GM18526 (cell line): ENCODE results near the gene PITX1.

ENCODE experiments used
- POLR2A ChIP-seq: IDR thresholded peaks from 3 replicates; pipeline ENCODE4 v1.6.1; 2011; ENCODE audit not compliant: insufficient read length; ENCODE audit errors: extremely low read depth

PITX1 gene

GRCh38 chr5:135033901-135034235 lies at the start of gene PITX1:
TSS of gene PITX1 (minus strand) at chr5:135034228. CDS start at chr5:135033881, 347 bp downstream.
- TF ChIP-seq POLR2A = no peak

- TF ChIP-seq POLR2A = no peak
These were observed 47.2 kb upstream of the PITX1 start for GRCh38 chr5:135081240-135081639.

DNA sequence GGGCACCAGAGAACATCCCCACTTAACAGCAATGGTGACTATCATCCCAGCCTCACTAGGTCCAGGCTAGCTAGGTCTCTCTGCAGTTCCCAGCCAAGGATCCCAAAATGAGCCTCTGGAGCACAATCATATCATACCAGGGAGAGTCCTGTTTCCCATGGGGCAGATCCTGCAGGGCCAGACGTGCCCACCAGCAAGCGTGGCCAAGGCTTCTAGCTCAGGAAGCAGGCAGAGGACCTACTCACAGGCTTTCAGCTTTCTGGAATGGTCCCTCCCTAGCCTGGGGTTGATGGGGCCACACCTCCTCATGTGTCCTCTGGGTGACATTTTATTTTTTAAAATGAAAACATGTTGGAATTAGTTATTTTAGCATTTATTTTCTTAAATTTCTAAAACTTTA lies 45.7 kb upstream of the PITX1 start:
- TF ChIP-seq POLR2A = no peak

DNA sequence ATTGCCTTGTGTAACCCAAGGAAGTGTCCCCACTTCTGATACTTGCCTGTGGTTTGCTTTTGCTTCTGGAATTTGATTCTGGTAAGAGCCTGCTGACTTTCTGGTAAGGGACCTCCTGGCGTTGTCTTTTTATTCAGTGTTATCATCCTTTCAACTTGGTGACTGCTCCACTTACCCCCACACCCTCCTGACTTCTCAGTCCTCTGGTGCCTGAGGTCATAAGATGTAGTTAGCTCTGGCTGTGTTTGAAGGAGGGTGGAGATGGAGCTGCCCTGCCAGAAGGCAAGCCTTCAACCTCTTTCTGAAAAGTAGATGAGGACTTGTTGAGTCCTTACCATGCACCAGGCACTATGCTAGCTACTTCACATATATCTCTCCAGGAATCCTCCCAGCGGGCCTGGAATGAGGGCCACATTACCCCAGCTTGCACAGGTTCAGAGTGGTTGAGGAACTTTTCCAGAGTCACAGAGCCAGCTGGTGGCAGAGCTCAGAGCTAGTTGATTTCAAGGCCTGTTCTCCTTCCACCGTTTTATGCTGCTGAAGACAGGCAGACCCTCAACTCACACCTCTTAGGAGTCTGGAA lies 45.2 kb upstream of the PITX1 start:
- TF ChIP-seq POLR2A = no peak

DNA sequence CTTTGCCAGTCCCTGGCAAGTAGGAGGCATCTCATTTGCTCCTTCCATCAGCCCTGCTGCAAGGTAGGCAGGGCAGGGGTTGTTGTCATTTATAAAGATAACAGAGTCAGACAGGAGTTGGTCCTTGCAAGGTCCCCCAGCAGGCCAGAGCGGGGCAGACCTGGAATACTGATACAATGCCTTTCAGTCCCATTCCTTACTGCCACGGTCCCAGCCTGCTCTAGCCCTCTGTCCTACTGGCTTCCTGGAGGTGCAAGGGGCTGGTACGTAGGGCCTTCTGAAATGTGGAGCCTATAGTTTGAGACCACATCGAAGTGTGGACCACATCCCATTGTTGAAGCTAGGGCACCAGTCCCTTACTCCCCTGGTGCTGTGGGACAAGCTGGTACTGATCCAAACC lies 42.8 kb upstream of the PITX1 start:
- TF ChIP-seq POLR2A = no peak

DNA sequence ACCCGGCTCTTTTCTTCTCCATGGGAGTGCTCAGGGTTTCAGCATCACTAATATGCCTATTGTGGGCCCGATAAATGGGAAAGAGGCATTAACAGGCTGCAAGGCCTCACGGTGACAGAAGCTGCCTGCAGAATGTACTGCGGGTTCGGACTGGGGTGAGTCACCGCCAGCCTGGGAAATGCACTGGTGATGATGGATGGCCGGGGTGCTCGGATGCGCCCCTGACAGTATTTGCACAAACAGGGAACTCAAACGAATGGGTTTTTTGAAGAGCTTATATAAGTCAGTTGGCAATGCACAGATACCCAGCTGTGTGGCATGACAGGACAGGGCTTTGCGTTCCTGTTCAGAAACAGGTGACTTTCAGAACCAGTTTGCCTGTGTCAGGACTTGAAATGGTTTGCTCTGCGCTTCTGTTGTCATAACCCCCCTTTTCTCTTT lies 42.0 kb upstream of the PITX1 start:
- TF ChIP-seq POLR2A = no peak

- TF ChIP-seq POLR2A = no peak
These were observed 41.6 kb upstream of the PITX1 start for GRCh38 chr5:135075621-135076020.

GRCh38 chr5:135073761-135074345 lies 39.8 kb upstream of the PITX1 start:
- TF ChIP-seq POLR2A = no peak

GRCh38 chr5:135072387-135073281 lies 38.6 kb upstream of the PITX1 start:
- no peak for TF ChIP-seq POLR2A

GRCh38 chr5:135071311-135071710 lies 37.3 kb upstream of the PITX1 start:
- TF ChIP-seq POLR2A = no peak

- no peak for TF ChIP-seq POLR2A
These were observed 36.0 kb upstream of the PITX1 start for GRCh38 chr5:135069895-135070657.

GRCh38 chr5:135069016-135069770 lies 35.2 kb upstream of the PITX1 start:
- TF ChIP-seq POLR2A = no peak

DNA sequence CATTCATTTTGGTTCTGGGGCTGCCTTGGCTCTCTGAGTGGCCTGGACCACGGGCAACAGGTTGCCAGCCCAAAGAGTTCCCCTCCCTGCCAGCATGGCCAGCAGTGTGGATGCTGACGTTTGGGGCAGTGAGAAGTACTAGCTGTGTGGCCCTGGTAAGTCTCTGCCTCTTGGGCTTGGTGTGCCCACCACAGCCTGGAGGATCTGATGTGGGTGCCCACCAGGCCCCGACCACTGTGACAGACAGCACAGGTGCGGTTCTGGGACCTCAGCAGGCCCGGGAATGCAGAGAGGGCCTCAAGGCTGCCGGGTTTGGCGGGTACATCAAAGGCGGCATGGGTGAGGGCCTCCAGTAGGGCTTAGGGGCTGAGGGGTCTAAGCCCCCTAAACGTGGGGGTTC lies 33.6 kb upstream of the PITX1 start:
- TF ChIP-seq POLR2A = no peak

- no peak for TF ChIP-seq POLR2A
These were observed 32.8 kb upstream of the PITX1 start for GRCh38 chr5:135066781-135067180.
